Measurements from ENCODE around the gene GPR146. TPM values are rescaled to one million over a fixed set of nuclear protein-coding genes. Genes with fewer than 3 reads are reported as not detected.
A peak's percentile ranks its signal among the peaks of the same experiment; 100 is the strongest.

GPR146 gene
- polyA plus RNA-seq, 4 donors = 1.1 to 13.4 (median 2.7) TPM

- H3K27ac ChIP-seq (ENCODE audit: low read depth in 1 of 3, low read length in 2 of 3) = no peak overlapping the region
- 68 to 82% (median 75%) methylated on average over 25 to 28 of the region's 28 CpGs for WGBS, 3 donors
- no peak overlapping the region for H3K4me3 ChIP-seq (ENCODE audit: low read depth in 1 of 3, low read length in 3 of 3)
- H3K27me3 ChIP-seq (ENCODE audit: control insufficient read depth in 3 of 3, insufficient read depth in 3 of 3, low read length in 3 of 3) = no peaks in the 10 kb centered on the region
- FAIRE-seq = no peak
- peaks cover 0 to 42% (median 0%) of the 10 kb centered on the region in 3 donors for H3K36me3 ChIP-seq (ENCODE audit: control insufficient read depth in 3 of 3, insufficient read depth in 2 of 3, low read depth in 1 of 3, low read length in 3 of 3)
- DNase-seq = peak in 1 of 2 donors; percentile 88
- H3K4me1 ChIP-seq (ENCODE audit: control insufficient read depth in 3 of 3, insufficient read depth in 2 of 3, low read depth in 1 of 3, low read length in 2 of 3) = peaks cover 0 to 12% (median 0%) of the 10 kb centered on the region in 3 donors
- H3K9me3 ChIP-seq (ENCODE audit: control insufficient read depth in 2 of 2, insufficient read depth in 1 of 2, low read depth in 1 of 2, low read length in 1 of 2) = peaks cover 0 to 2% of the 10 kb centered on the region in 2 donors
Observed at GRCh38 chr7:1015196-1016121, 28.9 kb upstream of the GPR146 start.

GRCh38 chr7:1016577-1017531, 27.5 kb upstream of the GPR146 start:
- DNase-seq (no peak), FAIRE-seq (no peak)
- Histone ChIP-seq H3K4me1 (ENCODE audit: control insufficient read depth in 3 of 3, insufficient read depth in 2 of 3, low read depth in 1 of 3, low read length in 2 of 3) (peaks cover 0 to 12% (median 0%) of the 10 kb centered on the region in 3 donors), H3K9me3 (ENCODE audit: control insufficient read depth in 2 of 2, insufficient read depth in 1 of 2, low read depth in 1 of 2, low read length in 1 of 2) (peaks cover 0 to 15% of the 10 kb centered on the region in 2 donors), H3K4me3 (ENCODE audit: low read depth in 1 of 3, low read length in 3 of 3) (no peak overlapping the region), H3K27me3 (ENCODE audit: control insufficient read depth in 3 of 3, insufficient read depth in 3 of 3, low read length in 3 of 3) (no peaks in the 10 kb centered on the region), H3K27ac (ENCODE audit: low read depth in 1 of 3, low read length in 2 of 3) (no peak overlapping the region), H3K36me3 (ENCODE audit: control insufficient read depth in 3 of 3, insufficient read depth in 2 of 3, low read depth in 1 of 3, low read length in 3 of 3) (peaks cover 0 to 51% (median 0%) of the 10 kb centered on the region in 3 donors)
- WGBS, 3 donors = 89 to 96% (median 96%) methylated on average over 45 to 51 of the region's 51 CpGs

- Histone ChIP-seq H3K4me1 (ENCODE audit: control insufficient read depth in 3 of 3, insufficient read depth in 2 of 3, low read depth in 1 of 3, low read length in 2 of 3) (peaks cover 0 to 12% (median 0%) of the 10 kb centered on the region in 3 donors), H3K27me3 (ENCODE audit: control insufficient read depth in 3 of 3, insufficient read depth in 3 of 3, low read length in 3 of 3) (no peaks in the 10 kb centered on the region), H3K9me3 (ENCODE audit: control insufficient read depth in 2 of 2, insufficient read depth in 1 of 2, low read depth in 1 of 2, low read length in 1 of 2) (peaks cover 0 to 19% of the 10 kb centered on the region in 2 donors), H3K27ac (ENCODE audit: low read depth in 1 of 3, low read length in 2 of 3) (no peak overlapping the region), H3K4me3 (ENCODE audit: low read depth in 1 of 3, low read length in 3 of 3) (no peak overlapping the region), H3K36me3 (ENCODE audit: control insufficient read depth in 3 of 3, insufficient read depth in 2 of 3, low read depth in 1 of 3, low read length in 3 of 3) (peaks cover 0 to 54% (median 0%) of the 10 kb centered on the region in 3 donors)
- FAIRE-seq = no peak
- WGBS, 3 donors = 93 to 95% (median 94%) methylated on average over 34 of the region's 34 CpGs
- no peak for DNase-seq
Observed at GRCh38 chr7:1017586-1018333, 26.6 kb upstream of the GPR146 start.

GRCh38 chr7:1018334-1018695, 26.0 kb upstream of the GPR146 start:
- no peak overlapping the region for H3K4me3 ChIP-seq (ENCODE audit: low read depth in 1 of 3, low read length in 3 of 3)
- FAIRE-seq (no peak), DNase-seq (no peak)
- H3K27me3 ChIP-seq (ENCODE audit: control insufficient read depth in 3 of 3, insufficient read depth in 3 of 3, low read length in 3 of 3) = no peaks in the 10 kb centered on the region
- peaks cover 0 to 19% of the 10 kb centered on the region in 2 donors for H3K9me3 ChIP-seq (ENCODE audit: control insufficient read depth in 2 of 2, insufficient read depth in 1 of 2, low read depth in 1 of 2, low read length in 1 of 2)
- peaks cover 0 to 58% (median 0%) of the 10 kb centered on the region in 3 donors for H3K36me3 ChIP-seq (ENCODE audit: control insufficient read depth in 3 of 3, insufficient read depth in 2 of 3, low read depth in 1 of 3, low read length in 3 of 3)
- WGBS, 3 donors = 85 to 86% (median 86%) methylated on average over 13 of the region's 13 CpGs
- no peak overlapping the region for H3K27ac ChIP-seq (ENCODE audit: low read depth in 1 of 3, low read length in 2 of 3)
- H3K4me1 ChIP-seq (ENCODE audit: control insufficient read depth in 3 of 3, insufficient read depth in 2 of 3, low read depth in 1 of 3, low read length in 2 of 3) = peaks cover 0 to 12% (median 0%) of the 10 kb centered on the region in 3 donors

GRCh38 chr7:1019255-1019785, 25.0 kb upstream of the GPR146 start:
- Histone ChIP-seq H3K4me1 (ENCODE audit: control insufficient read depth in 3 of 3, insufficient read depth in 2 of 3, low read depth in 1 of 3, low read length in 2 of 3) (peaks cover 0 to 12% (median 0%) of the 10 kb centered on the region in 3 donors), H3K9me3 (ENCODE audit: control insufficient read depth in 2 of 2, insufficient read depth in 1 of 2, low read depth in 1 of 2, low read length in 1 of 2) (peaks cover 0 to 19% of the 10 kb centered on the region in 2 donors), H3K4me3 (ENCODE audit: low read depth in 1 of 3, low read length in 3 of 3) (no peak overlapping the region), H3K36me3 (ENCODE audit: control insufficient read depth in 3 of 3, insufficient read depth in 2 of 3, low read depth in 1 of 3, low read length in 3 of 3) (peaks cover 0 to 66% (median 0%) of the 10 kb centered on the region in 3 donors), H3K27ac (ENCODE audit: low read depth in 1 of 3, low read length in 2 of 3) (no peak overlapping the region), H3K27me3 (ENCODE audit: control insufficient read depth in 3 of 3, insufficient read depth in 3 of 3, low read length in 3 of 3) (no peaks in the 10 kb centered on the region)
- WGBS, 3 donors = 88 to 93% (median 89%) methylated on average over 12 to 14 of the region's 14 CpGs
- FAIRE-seq (no peak), DNase-seq (no peak)

GRCh38 chr7:1019789-1020610, 24.3 kb upstream of the GPR146 start:
- Histone ChIP-seq H3K36me3 (ENCODE audit: control insufficient read depth in 3 of 3, insufficient read depth in 2 of 3, low read depth in 1 of 3, low read length in 3 of 3) (peaks cover 0 to 73% (median 0%) of the 10 kb centered on the region in 3 donors), H3K27me3 (ENCODE audit: control insufficient read depth in 3 of 3, insufficient read depth in 3 of 3, low read length in 3 of 3) (no peaks in the 10 kb centered on the region), H3K9me3 (ENCODE audit: control insufficient read depth in 2 of 2, insufficient read depth in 1 of 2, low read depth in 1 of 2, low read length in 1 of 2) (peaks cover 0 to 19% of the 10 kb centered on the region in 2 donors), H3K4me1 (ENCODE audit: control insufficient read depth in 3 of 3, insufficient read depth in 2 of 3, low read depth in 1 of 3, low read length in 2 of 3) (peaks cover 0 to 9% (median 0%) of the 10 kb centered on the region in 3 donors), H3K27ac (ENCODE audit: low read depth in 1 of 3, low read length in 2 of 3) (no peak overlapping the region), H3K4me3 (ENCODE audit: low read depth in 1 of 3, low read length in 3 of 3) (no peak overlapping the region)
- FAIRE-seq = no peak
- WGBS, 3 donors = 95 to 97% (median 96%) methylated on average over 34 to 42 of the region's 42 CpGs
- no peak for DNase-seq

GRCh38 chr7:1020849-1021251, 23.5 kb upstream of the GPR146 start:
- WGBS, 3 donors = 81 to 90% (median 86%) methylated on average over 7 of the region's 7 CpGs
- Histone ChIP-seq H3K36me3 (ENCODE audit: control insufficient read depth in 3 of 3, insufficient read depth in 2 of 3, low read depth in 1 of 3, low read length in 3 of 3) (peaks cover 0 to 81% (median 0%) of the 10 kb centered on the region in 3 donors), H3K4me1 (ENCODE audit: control insufficient read depth in 3 of 3, insufficient read depth in 2 of 3, low read depth in 1 of 3, low read length in 2 of 3) (peaks cover 0 to under 1% (median 0%) of the 10 kb centered on the region in 3 donors), H3K27ac (ENCODE audit: low read depth in 1 of 3, low read length in 2 of 3) (no peak overlapping the region), H3K27me3 (ENCODE audit: control insufficient read depth in 3 of 3, insufficient read depth in 3 of 3, low read length in 3 of 3) (no peaks in the 10 kb centered on the region), H3K4me3 (ENCODE audit: low read depth in 1 of 3, low read length in 3 of 3) (no peak overlapping the region), H3K9me3 (ENCODE audit: control insufficient read depth in 2 of 2, insufficient read depth in 1 of 2, low read depth in 1 of 2, low read length in 1 of 2) (peaks cover 0 to 19% of the 10 kb centered on the region in 2 donors)
- DNase-seq (no peak), FAIRE-seq (no peak)
